ENCODE data around the gene B3GNT9.

Gene B3GNT9

GRCh38 chr16:67186550-67186950, 35.8 kb upstream of the B3GNT9 start:
- H3K4me3 ChIP-seq (ENCODE audit: low read depth, low read length), result no peak overlapping the region

GRCh38 chr16:67185651-67186134, 34.9 kb upstream of the B3GNT9 start:
- no peak overlapping the region for H3K4me3 ChIP-seq (ENCODE audit: low read depth, low read length)

- H3K4me3 ChIP-seq (ENCODE audit: low read depth, low read length), result peak overlapping the region; percentile 95
Measured at GRCh38 chr16:67184995-67185650, 34.3 kb upstream of the B3GNT9 start.

- H3K4me3 ChIP-seq (ENCODE audit: low read depth, low read length), result peak overlapping the region; percentile 95
Measured at GRCh38 chr16:67184453-67184994, 33.7 kb upstream of the B3GNT9 start.

GRCh38 chr16:67183627-67184452, 33.0 kb upstream of the B3GNT9 start, which contains the start of gene MATCAP1:
TSS of gene MATCAP1 (minus strand) at chr16:67183963. CDS start at chr16:67180610, 3,353 bp downstream.
- H3K4me3 ChIP-seq (ENCODE audit: low read depth, low read length), result peak within 1 kb of the TSS; percentile 95

GRCh38 chr16:67183284-67183626, 32.5 kb upstream of the B3GNT9 start:
- H3K4me3 ChIP-seq (ENCODE audit: low read depth, low read length), result peak overlapping the region; percentile 95

- no peak overlapping the region for H3K4me3 ChIP-seq (ENCODE audit: low read depth, low read length)
Measured at GRCh38 chr16:67182288-67182687, 31.5 kb upstream of the B3GNT9 start.

GRCh38 chr16:67181346-67181745, 30.5 kb upstream of the B3GNT9 start:
- H3K4me3 ChIP-seq (ENCODE audit: low read depth, low read length), result no peak overlapping the region

GRCh38 chr16:67180166-67180565, 29.4 kb upstream of the B3GNT9 start:
- no peak overlapping the region for H3K4me3 ChIP-seq (ENCODE audit: low read depth, low read length)

GRCh38 chr16:67179421-67180080, 28.8 kb upstream of the B3GNT9 start:
- no peak overlapping the region for H3K4me3 ChIP-seq (ENCODE audit: low read depth, low read length)

GRCh38 chr16:67177743-67178699, 27.2 kb upstream of the B3GNT9 start:
- H3K4me3 ChIP-seq (ENCODE audit: low read depth, low read length), result peak overlapping the region; percentile 63

- H3K4me3 ChIP-seq (ENCODE audit: low read depth, low read length), result no peak overlapping the region
Measured at GRCh38 chr16:67176662-67177061, 25.9 kb upstream of the B3GNT9 start.

GRCh38 chr16:67174706-67175231, 24.0 kb upstream of the B3GNT9 start:
- H3K4me3 ChIP-seq (ENCODE audit: low read depth, low read length), result no peak overlapping the region

GRCh38 chr16:67173808-67174705, 23.3 kb upstream of the B3GNT9 start:
- H3K4me3 ChIP-seq (ENCODE audit: low read depth, low read length), result peak overlapping the region; percentile 35

GRCh38 chr16:67173323-67173722, 22.5 kb upstream of the B3GNT9 start:
- no peak overlapping the region for H3K4me3 ChIP-seq (ENCODE audit: low read depth, low read length)

GRCh38 chr16:67170949-67171649, 20.3 kb upstream of the B3GNT9 start:
- peak overlapping the region; percentile 35 for H3K4me3 ChIP-seq (ENCODE audit: low read depth, low read length)

- H3K4me3 ChIP-seq (ENCODE audit: low read depth, low read length), result peak within 1 kb of the TSS; percentile 35
Measured at GRCh38 chr16:67170168-67170948, 19.6 kb upstream of the B3GNT9 start, which contains the start of gene NOL3. TSS of gene NOL3 (plus strand) at chr16:67170538.
